Activated T-cell treated with anti-CD3 and anti-CD28 coated beads for 4 hours (primary cell): ENCODE data around the gene ABCF2.

Experiments
- DNase-seq: peaks from one replicate; pipeline ENCODE4 v3.0.0-alpha.2; 2020

ABCF2 gene

DNA sequence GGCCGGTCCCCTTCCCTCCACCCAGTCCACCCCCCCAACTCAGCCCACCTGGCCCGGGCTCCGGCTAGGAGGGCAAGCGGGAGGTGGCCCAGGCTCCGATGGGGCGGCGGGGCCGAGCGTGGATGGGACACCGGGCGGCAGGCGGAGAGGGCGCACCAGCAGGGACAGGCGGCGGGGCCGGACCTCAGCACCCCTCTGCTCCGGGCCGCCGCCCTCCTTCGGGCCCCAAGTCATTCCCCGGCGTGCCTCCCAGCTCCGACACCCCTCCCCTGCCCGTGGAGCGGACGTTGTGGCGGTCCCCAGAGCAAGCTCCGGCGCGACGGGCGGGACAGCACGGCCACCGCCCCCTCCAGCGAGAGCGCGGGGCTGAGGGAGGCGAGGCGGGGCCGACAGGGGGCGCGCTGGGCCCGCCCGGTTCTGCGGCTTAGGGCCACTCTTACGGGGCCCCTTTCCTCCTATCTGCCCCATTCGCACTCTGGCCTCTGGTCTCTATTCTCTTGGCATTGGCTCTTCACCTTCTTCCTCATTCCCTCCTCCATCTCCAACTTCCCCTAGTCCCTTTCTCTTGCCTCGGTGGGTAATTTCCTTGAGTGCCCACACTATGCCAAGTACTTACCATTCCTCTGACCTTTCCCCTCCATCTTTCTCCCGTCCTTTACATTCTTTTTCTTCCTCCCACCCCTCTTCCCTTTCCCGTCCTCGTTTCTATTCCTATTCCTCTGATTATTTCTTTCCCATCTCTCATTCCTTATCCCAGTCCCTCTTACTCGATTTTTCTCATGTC, 58.8 kb downstream of the ABCF2 start:
- peak; percentile 33 for DNase-seq

DNA sequence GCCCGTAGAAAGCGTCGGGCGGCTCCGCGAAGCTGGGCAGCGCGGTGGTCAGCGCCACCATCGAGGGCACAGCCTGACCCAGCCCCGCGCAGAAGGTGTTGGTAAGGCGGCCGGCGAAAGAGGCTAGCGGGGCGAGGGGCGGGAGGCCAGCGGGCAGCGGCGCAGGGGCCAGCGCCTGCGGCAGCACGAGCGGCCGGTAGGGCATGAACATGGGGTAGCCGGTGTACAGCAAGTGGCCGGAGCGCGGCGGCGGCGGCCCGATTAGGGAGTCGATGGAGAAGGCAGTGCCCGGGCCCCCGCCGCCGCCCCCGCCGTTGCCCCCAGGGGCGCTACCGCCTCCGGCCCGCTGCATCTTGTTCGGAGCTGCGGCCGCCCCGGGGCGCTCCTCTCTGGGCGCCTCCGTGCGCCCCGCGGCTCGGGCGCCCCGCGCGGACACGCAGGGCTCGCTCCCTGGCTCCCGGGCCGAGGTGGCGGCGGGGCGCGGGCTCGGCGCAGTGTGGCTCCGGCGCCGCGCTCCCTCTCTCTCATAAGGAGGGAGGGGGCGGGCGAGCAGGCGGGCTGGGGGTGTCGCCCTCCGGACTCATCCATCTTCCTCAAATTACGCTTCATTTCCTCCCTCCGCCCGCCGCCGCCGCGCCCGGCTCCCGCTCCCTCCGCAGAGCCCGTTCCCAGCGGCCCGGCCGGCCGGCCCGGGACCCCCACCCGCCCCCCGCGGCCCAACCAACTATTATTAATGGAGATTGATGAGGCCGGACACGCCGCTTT, 59.6 kb downstream of the ABCF2 start, which contains the start of gene GBX1:
Gene GBX1 (minus strand): TSS at position 498 of the 765 bp plus-strand sequence. CDS start 146 bp downstream, at position 352.
- no peak for DNase-seq

DNA sequence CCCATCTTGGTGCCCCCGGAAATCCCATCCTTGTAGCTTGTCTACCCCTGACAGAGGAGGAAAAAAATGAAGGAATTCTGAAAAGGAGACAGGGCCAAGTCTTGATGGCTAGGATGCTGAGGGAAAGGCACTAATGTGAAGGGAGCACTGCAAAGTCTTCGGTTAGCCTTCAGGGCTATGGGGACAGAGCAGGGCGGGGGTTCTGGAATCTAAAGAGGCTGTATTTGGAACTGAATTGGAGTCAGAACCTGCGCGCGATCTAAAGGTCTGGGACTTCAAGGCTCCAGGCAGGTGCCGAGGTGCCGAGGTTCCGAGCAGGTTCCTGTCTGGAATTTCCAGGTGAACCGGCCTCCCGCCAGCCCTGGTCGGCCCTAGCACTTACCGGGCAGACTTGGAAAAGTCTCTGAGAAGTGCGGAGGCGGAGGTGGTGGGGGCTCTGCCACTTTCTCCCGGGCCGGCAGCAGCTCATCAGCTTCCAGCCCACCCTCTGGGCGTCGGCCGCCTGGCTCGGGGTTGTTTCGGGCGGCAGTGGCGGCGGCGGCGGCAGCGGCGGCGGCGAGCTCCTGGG, 60.3 kb downstream of the ABCF2 start:
- no peak for DNase-seq
